Stimulated activated naive CD8-positive, alpha-beta T cell treated with anti-CD3 and anti-CD28 coated beads, Interleukin-15, Interleukin-2, amounts not matched to agents 100 ng/mL and 50 ng/mL, for 24 hours (primary cell): ENCODE results near the gene NRL.
A peak's percentile ranks its signal among the peaks of the same experiment; 100 is the strongest.

Experiments used
- H3K27ac Mint-ChIP-seq: one replicate; pipeline ENCODE4 v1.8.0; 2021; ENCODE audit warnings: mild to moderate bottlenecking, mixed read lengths
- H3K27me3 Mint-ChIP-seq: one replicate; pipeline ENCODE4 v1.8.0; 2021; ENCODE audit warnings: mixed read lengths
- H3K36me3 Mint-ChIP-seq: one replicate; pipeline ENCODE4 v1.8.0; 2021; ENCODE audit warnings: low read depth, mixed read lengths
- H3K4me1 Mint-ChIP-seq: one replicate; pipeline ENCODE4 v1.8.0; 2021; ENCODE audit warnings: low read depth, mixed read lengths
- H3K4me3 Mint-ChIP-seq: one replicate; pipeline ENCODE4 v1.8.0; 2021; ENCODE audit warnings: mild to moderate bottlenecking, mixed read lengths
- H3K9me3 Mint-ChIP-seq: one replicate; pipeline ENCODE4 v1.8.0; 2021; ENCODE audit warnings: mixed read lengths

NRL gene

GRCh38 chr14:24092505-24093206, 22.1 kb downstream of the NRL start:
- H3K27ac Mint-ChIP-seq, result peak overlapping the region; percentile 97
- peaks cover 26% of the 10 kb centered on the region for H3K4me1 Mint-ChIP-seq
- H3K9me3 Mint-ChIP-seq, result no peaks in the 10 kb centered on the region
- no peaks in the 10 kb centered on the region for H3K27me3 Mint-ChIP-seq
- H3K36me3 Mint-ChIP-seq, result peaks cover 19% of the 10 kb centered on the region
- H3K4me3 Mint-ChIP-seq, result peak overlapping the region; percentile 95

GRCh38 chr14:24092110-24092504, 22.6 kb downstream of the NRL start:
- no peaks in the 10 kb centered on the region for H3K27me3 Mint-ChIP-seq
- no peaks in the 10 kb centered on the region for H3K9me3 Mint-ChIP-seq
- peaks cover 26% of the 10 kb centered on the region for H3K4me1 Mint-ChIP-seq
- H3K4me3 Mint-ChIP-seq, result no peak overlapping the region
- H3K36me3 Mint-ChIP-seq, result peaks cover 19% of the 10 kb centered on the region
- H3K27ac Mint-ChIP-seq, result no peak overlapping the region

GRCh38 chr14:24089890-24090289, 24.9 kb downstream of the NRL start:
- Mint-ChIP-seq H3K36me3 (peaks cover under 1% of the 10 kb centered on the region), H3K4me1 (peaks cover 10% of the 10 kb centered on the region), H3K27ac (no peak overlapping the region), H3K9me3 (no peaks in the 10 kb centered on the region), H3K27me3 (no peaks in the 10 kb centered on the region), H3K4me3 (no peak overlapping the region)

GRCh38 chr14:24088095-24088494, 26.7 kb downstream of the NRL start:
- Mint-ChIP-seq H3K27ac (no peak overlapping the region), H3K9me3 (no peaks in the 10 kb centered on the region), H3K27me3 (no peaks in the 10 kb centered on the region), H3K4me1 (peaks cover 3% of the 10 kb centered on the region), H3K4me3 (no peak overlapping the region), H3K36me3 (no peaks in the 10 kb centered on the region)

GRCh38 chr14:24087004-24087403, 27.7 kb downstream of the NRL start:
- no peak overlapping the region for H3K4me3 Mint-ChIP-seq
- H3K36me3 Mint-ChIP-seq, result no peaks in the 10 kb centered on the region
- H3K4me1 Mint-ChIP-seq, result peaks cover 3% of the 10 kb centered on the region
- H3K27me3 Mint-ChIP-seq, result no peaks in the 10 kb centered on the region
- no peaks in the 10 kb centered on the region for H3K9me3 Mint-ChIP-seq
- no peak overlapping the region for H3K27ac Mint-ChIP-seq

GRCh38 chr14:24086193-24086955, 28.4 kb downstream of the NRL start:
- Mint-ChIP-seq H3K27ac (no peak overlapping the region), H3K36me3 (no peaks in the 10 kb centered on the region)

GRCh38 chr14:24085215-24085614, 29.5 kb downstream of the NRL start:
- no peaks in the 10 kb centered on the region for H3K36me3 Mint-ChIP-seq
- H3K4me1 Mint-ChIP-seq, result peaks cover 14% of the 10 kb centered on the region
- no peaks in the 10 kb centered on the region for H3K9me3 Mint-ChIP-seq
- no peak overlapping the region for H3K27ac Mint-ChIP-seq
- no peaks in the 10 kb centered on the region for H3K27me3 Mint-ChIP-seq
- H3K4me3 Mint-ChIP-seq, result no peak overlapping the region

More at GRCh38 chr14:24086193-24086955, 28.4 kb downstream of the NRL start:
- Mint-ChIP-seq H3K9me3 (no peaks in the 10 kb centered on the region), H3K4me1 (peaks cover 6% of the 10 kb centered on the region), H3K4me3 (no peak overlapping the region), H3K27me3 (no peaks in the 10 kb centered on the region)

- H3K27ac Mint-ChIP-seq, result no peak overlapping the region
These were observed 30.3 kb downstream of the NRL start for GRCh38 chr14:24084440-24084839.

GRCh38 chr14:24083462-24083861, 31.3 kb downstream of the NRL start:
- no peak overlapping the region for H3K4me3 Mint-ChIP-seq
- no peaks in the 10 kb centered on the region for H3K36me3 Mint-ChIP-seq
- no peaks in the 10 kb centered on the region for H3K27me3 Mint-ChIP-seq
- no peak overlapping the region for H3K27ac Mint-ChIP-seq
- peaks cover 23% of the 10 kb centered on the region for H3K4me1 Mint-ChIP-seq
- no peaks in the 10 kb centered on the region for H3K9me3 Mint-ChIP-seq

More at GRCh38 chr14:24084440-24084839, 30.3 kb downstream of the NRL start:
- H3K27me3 Mint-ChIP-seq, result no peaks in the 10 kb centered on the region
- peaks cover 18% of the 10 kb centered on the region for H3K4me1 Mint-ChIP-seq
- H3K4me3 Mint-ChIP-seq, result no peak overlapping the region
- H3K9me3 Mint-ChIP-seq, result no peaks in the 10 kb centered on the region
- no peaks in the 10 kb centered on the region for H3K36me3 Mint-ChIP-seq

- Mint-ChIP-seq H3K36me3 (no peaks in the 10 kb centered on the region), H3K4me3 (peak overlapping the region; percentile 71), H3K4me1 (peaks cover 23% of the 10 kb centered on the region), H3K27ac (no peak overlapping the region), H3K27me3 (no peaks in the 10 kb centered on the region), H3K9me3 (no peaks in the 10 kb centered on the region)
These were observed 32.2 kb downstream of the NRL start for GRCh38 chr14:24082411-24083080.

- Mint-ChIP-seq H3K27ac (no peak overlapping the region), H3K4me3 (peak overlapping the region; percentile 71), H3K9me3 (no peaks in the 10 kb centered on the region)
These were observed 33.0 kb downstream of the NRL start for GRCh38 chr14:24081739-24082211.

GRCh38 chr14:24080888-24081738, 33.6 kb downstream of the NRL start:
- Mint-ChIP-seq H3K9me3 (no peaks in the 10 kb centered on the region), H3K4me1 (peaks cover 23% of the 10 kb centered on the region), H3K36me3 (no peaks in the 10 kb centered on the region), H3K27ac (peak overlapping the region; percentile 66), H3K27me3 (no peaks in the 10 kb centered on the region), H3K4me3 (peak overlapping the region; percentile 79)

More at GRCh38 chr14:24081739-24082211, 33.0 kb downstream of the NRL start:
- no peaks in the 10 kb centered on the region for H3K36me3 Mint-ChIP-seq
- H3K4me1 Mint-ChIP-seq, result peaks cover 23% of the 10 kb centered on the region
- no peaks in the 10 kb centered on the region for H3K27me3 Mint-ChIP-seq

- H3K4me1 Mint-ChIP-seq, result peaks cover 25% of the 10 kb centered on the region
- H3K36me3 Mint-ChIP-seq, result no peaks in the 10 kb centered on the region
- H3K9me3 Mint-ChIP-seq, result no peaks in the 10 kb centered on the region
- H3K27me3 Mint-ChIP-seq, result no peaks in the 10 kb centered on the region
- H3K4me3 Mint-ChIP-seq, result peak overlapping the region; percentile 79
- no peak overlapping the region for H3K27ac Mint-ChIP-seq
These were observed 34.6 kb downstream of the NRL start for GRCh38 chr14:24080142-24080530.

- Mint-ChIP-seq H3K36me3 (no peaks in the 10 kb centered on the region), H3K27ac (no peak overlapping the region), H3K9me3 (no peaks in the 10 kb centered on the region), H3K27me3 (no peaks in the 10 kb centered on the region), H3K4me1 (peaks cover 27% of the 10 kb centered on the region), H3K4me3 (no peak overlapping the region)
These were observed 35.1 kb downstream of the NRL start for GRCh38 chr14:24079491-24080141.
